CD8-positive, alpha-beta memory T cell (primary cell): Measurements from ENCODE around the gene DPPA2. TPM values are rescaled to one million over a fixed set of nuclear protein-coding genes. Genes with fewer than 3 reads are reported as not detected.
"Not testable (repeated sequence)": the region's sequence is repeated elsewhere in the genome, so short reads cannot be mapped to it uniquely, and the experiment has no call there.

Source experiments
- CTCF ChIA-PET: fragments of 350-600 bp; sonication (Branson Sonifier 250); formaldehyde crosslinking; loops from one replicate; lab custom pipeline; 2021; ENCODE audit warnings: antibody characterized with exemption; lab: Charles Lee
- POLR2A ChIA-PET: fragments of 350-600 bp; sonication (Branson Sonifier 250); formaldehyde crosslinking; loops from one replicate; lab custom pipeline; 2021; ENCODE audit warnings: antibody characterized with exemption; lab: Charles Lee
- DNase-seq, 5 donors: peaks; one replicate each; pipeline versions ENCODE4 v3.0.0 to v3.0.0-alpha.2; 2020 to 2022; ENCODE audit warnings: mixed read lengths in 1 of 5
- H3K27ac ChIP-seq: one replicate; pipeline ENCODE4 v1.7.0; 2013; ENCODE audit warnings: low read depth, mild to moderate bottlenecking, low read length, moderate library complexity
- H3K27me3 ChIP-seq: 2 replicates; pipeline ENCODE4 v1.7.0; 2013; ENCODE audit warnings: low read length, mild to moderate bottlenecking; ENCODE audit not compliant: insufficient read depth, poor library complexity, severe bottlenecking
- H3K36me3 ChIP-seq: 2 replicates; pipeline ENCODE4 v1.7.0; 2013; ENCODE audit warnings: mild to moderate bottlenecking, low read length, moderate library complexity; ENCODE audit not compliant: insufficient read depth
- H3K4me1 ChIP-seq: 2 replicates; pipeline ENCODE4 v1.7.0; 2013; ENCODE audit warnings: mild to moderate bottlenecking, low read length, moderate library complexity; ENCODE audit not compliant: insufficient read depth
- H3K4me3 ChIP-seq: 2 replicates; pipeline ENCODE4 v1.7.0; 2013; ENCODE audit warnings: mild to moderate bottlenecking, low read length
- H3K9me3 ChIP-seq: 2 replicates; pipeline ENCODE4 v1.7.0; 2013; ENCODE audit warnings: mild to moderate bottlenecking, low read length
- H3K27ac Mint-ChIP-seq, 8 donors: one replicate each; pipeline ENCODE4 v1.8.0; 2020 to 2021; ENCODE audit warnings: mixed read lengths in 8 of 8, mild to moderate bottlenecking in 6 of 8, inconsistent platforms in 3 of 8, moderate library complexity in 3 of 8
- H3K27me3 Mint-ChIP-seq, 2 donors: one replicate each; pipeline ENCODE4 v1.8.0; 2020 to 2021; ENCODE audit warnings: mixed read lengths in 2 of 2, mild to moderate bottlenecking in 1 of 2, moderate library complexity in 1 of 2
- H3K36me3 Mint-ChIP-seq, 3 donors: one replicate each; pipeline ENCODE4 v1.8.0; 2020 to 2021; ENCODE audit warnings: mixed read lengths in 3 of 3, inconsistent platforms in 1 of 3, mild to moderate bottlenecking in 1 of 3
- H3K4me1 Mint-ChIP-seq, 3 donors: one replicate each; pipeline ENCODE4 v1.8.0; 2020 to 2021; ENCODE audit warnings: mixed read lengths in 3 of 3, inconsistent platforms in 1 of 3, mild to moderate bottlenecking in 1 of 3
- H3K4me3 Mint-ChIP-seq, 7 donors: one replicate each; pipeline ENCODE4 v1.8.0; 2020 to 2021; ENCODE audit warnings: mixed read lengths in 7 of 7, mild to moderate bottlenecking in 6 of 7, moderate library complexity in 4 of 7, inconsistent platforms in 2 of 7
- H3K9me3 Mint-ChIP-seq, 5 donors: one replicate each; pipeline ENCODE4 v1.8.0; 2020 to 2022; ENCODE audit warnings: mixed read lengths in 5 of 5, mild to moderate bottlenecking in 3 of 5, moderate library complexity in 2 of 5, inconsistent platforms in 1 of 5
- polyA plus RNA-seq: library from polyadenylated mRNA; unstranded; fragments of 300-500 nt; fragmentation: Illumina TruSeq; gene quantifications from one replicate; pipeline ENCODE4 v1.2.3, GENCODE V29; 2021
- total RNA-seq, 2 experiments: library from RNA; stranded (reverse); gene quantifications; one replicate each; pipeline ENCODE4 v1.2.3, GENCODE V29; 2021

Gene DPPA2, protein sequence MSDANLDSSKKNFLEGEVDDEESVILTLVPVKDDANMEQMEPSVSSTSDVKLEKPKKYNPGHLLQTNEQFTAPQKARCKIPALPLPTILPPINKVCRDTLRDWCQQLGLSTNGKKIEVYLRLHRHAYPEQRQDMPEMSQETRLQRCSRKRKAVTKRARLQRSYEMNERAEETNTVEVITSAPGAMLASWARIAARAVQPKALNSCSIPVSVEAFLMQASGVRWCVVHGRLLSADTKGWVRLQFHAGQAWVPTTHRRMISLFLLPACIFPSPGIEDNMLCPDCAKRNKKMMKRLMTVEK
- total RNA-seq (not detected), polyA plus RNA-seq (not detected)

DNA sequence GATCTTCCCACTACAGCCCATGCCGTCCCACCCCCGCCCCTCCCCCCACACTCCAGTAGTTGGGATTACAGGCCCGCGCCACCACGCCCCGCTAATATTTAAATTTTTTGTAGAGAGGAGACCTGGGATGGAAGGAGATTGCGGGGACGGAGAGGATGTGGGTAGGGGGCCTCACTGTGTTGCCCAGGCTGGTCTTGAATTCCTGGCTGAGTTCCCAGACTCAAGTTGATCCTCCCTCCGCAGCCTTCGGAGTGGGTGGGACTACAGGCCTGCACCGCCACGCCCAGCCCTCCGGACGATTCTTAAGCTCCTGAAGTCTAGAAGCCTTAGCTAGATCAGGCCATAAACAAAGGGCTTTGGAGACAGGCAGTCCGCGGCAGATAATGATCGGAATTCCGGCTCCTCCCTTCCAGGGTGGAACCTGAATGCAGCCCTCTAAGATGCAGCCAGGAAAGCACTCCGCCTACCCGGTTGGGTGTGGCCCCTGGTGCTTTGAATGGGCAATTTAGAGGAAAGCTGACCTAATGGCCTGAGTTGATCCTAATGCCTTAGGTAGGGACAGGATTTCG lies at the start of gene DPPA2:
DPPA2 (minus strand) TSS at position 356 of the 569 bp plus-strand sequence. CDS start 1,975 bp downstream, outside the sequence.
- ChIA-PET POLR2A (no interaction called here), CTCF (no interaction called here)
- Histone ChIP-seq H3K27ac (no peak within 1 kb of the TSS), H3K9me3 (no peaks in the 10 kb centered on the region), H3K27me3 (no peaks in the 10 kb centered on the region), H3K36me3 (no peaks in the 10 kb centered on the region), H3K4me3 (no peak within 1 kb of the TSS), H3K4me1 (no peaks in the 10 kb centered on the region)
- Mint-ChIP-seq H3K9me3 (peaks cover 0 to 3% (median 0%) of the 10 kb centered on the region in 5 donors), H3K27me3 (no peaks in the 10 kb centered on the region), H3K4me3 (no peak within 1 kb of the TSS), H3K27ac (no peak within 1 kb of the TSS), H3K36me3 (no peaks in the 10 kb centered on the region), H3K4me1 (no peaks in the 10 kb centered on the region)
- DNase-seq, result no peak

DNA sequence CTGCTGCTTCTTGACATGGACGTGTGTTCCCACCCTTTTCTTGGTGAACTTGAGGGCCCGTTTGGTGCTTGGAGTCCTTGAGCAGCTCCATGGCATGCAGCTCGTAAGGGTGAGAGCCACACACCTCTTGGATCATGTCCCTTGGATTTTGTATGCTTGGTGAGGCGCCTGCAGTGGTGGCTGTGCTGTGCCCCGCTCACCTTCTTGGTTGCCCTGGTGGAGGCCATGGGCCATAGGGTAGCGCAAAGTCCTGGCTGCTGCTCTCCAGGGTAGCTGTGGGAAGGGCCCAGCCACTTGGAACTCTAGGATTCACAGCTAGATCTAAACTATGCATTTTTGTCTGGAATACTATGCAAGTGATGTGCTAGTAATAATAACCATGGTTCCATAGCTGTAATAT lies 47.8 kb upstream of the DPPA2 start:
- CTCF ChIA-PET, result no interaction called here
- H3K36me3 Mint-ChIP-seq, result no peaks in the 10 kb centered on the region
- H3K27ac Mint-ChIP-seq, result no peak overlapping the region
- no peak overlapping the region for H3K27ac ChIP-seq
- no peaks in the 10 kb centered on the region for H3K27me3 ChIP-seq
- no peak overlapping the region for H3K4me3 Mint-ChIP-seq
- no peaks in the 10 kb centered on the region for H3K4me1 Mint-ChIP-seq
- H3K9me3 Mint-ChIP-seq, result no peaks in the 10 kb centered on the region
- no peaks in the 10 kb centered on the region for H3K4me1 ChIP-seq
- no peaks in the 10 kb centered on the region for H3K9me3 ChIP-seq
- H3K4me3 ChIP-seq, result no peak overlapping the region
- H3K27me3 Mint-ChIP-seq, result no peaks in the 10 kb centered on the region
- POLR2A ChIA-PET, result no interaction called here
- no peaks in the 10 kb centered on the region for H3K36me3 ChIP-seq
- DNase-seq, result no peak

DNA sequence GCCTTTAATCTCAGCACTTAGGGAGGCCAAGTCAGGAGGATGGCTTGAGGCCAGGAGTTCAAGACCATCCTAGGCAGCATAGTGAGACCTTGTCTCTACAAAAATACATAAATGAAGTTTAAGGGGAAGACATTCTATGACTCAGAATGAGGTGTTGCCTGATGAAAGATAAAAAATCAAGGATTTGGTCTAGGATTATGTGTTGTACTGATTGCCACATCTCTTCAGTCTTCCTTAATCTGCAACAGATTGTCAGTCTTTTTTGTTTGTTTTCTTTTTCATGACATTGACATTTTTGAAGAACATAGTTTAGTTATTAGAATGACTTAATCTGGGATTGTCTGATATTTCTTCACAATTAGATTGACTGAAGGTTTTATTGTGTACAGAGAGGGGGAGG lies 47.3 kb upstream of the DPPA2 start:
- CTCF ChIA-PET, result no interaction called here
- H3K9me3 Mint-ChIP-seq, result no peaks in the 10 kb centered on the region
- no peaks in the 10 kb centered on the region for H3K4me1 Mint-ChIP-seq
- no peak overlapping the region for H3K4me3 ChIP-seq
- no peak overlapping the region for H3K27ac Mint-ChIP-seq
- H3K36me3 ChIP-seq, result no peaks in the 10 kb centered on the region
- POLR2A ChIA-PET, result no interaction called here
- H3K4me3 Mint-ChIP-seq, result no peak overlapping the region
- H3K4me1 ChIP-seq, result no peaks in the 10 kb centered on the region
- no peaks in the 10 kb centered on the region for H3K9me3 ChIP-seq
- no peaks in the 10 kb centered on the region for H3K36me3 Mint-ChIP-seq
- H3K27me3 ChIP-seq, result no peaks in the 10 kb centered on the region
- no peaks in the 10 kb centered on the region for H3K27me3 Mint-ChIP-seq
- DNase-seq, result no peak
- no peak overlapping the region for H3K27ac ChIP-seq

DNA sequence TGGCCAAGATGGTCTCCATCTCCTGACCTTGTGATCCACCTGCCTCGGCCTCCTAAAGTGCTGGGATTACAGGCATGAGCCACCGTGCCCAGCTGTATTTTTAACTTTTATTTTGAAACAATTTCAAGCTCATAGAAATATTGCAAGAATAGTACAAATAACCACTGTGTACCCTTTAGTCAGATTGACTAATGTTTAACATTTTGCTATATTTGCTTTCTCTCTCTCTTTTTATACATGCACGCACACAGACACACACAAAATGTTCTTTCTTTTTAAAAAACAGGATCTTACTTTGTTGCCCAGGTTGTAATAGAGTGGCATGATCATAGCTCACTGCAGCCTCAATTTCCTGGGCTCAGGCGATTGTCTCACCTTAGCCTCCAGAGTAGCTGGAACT lies 46.5 kb upstream of the DPPA2 start:
- H3K9me3 Mint-ChIP-seq, result no peaks in the 10 kb centered on the region

DNA sequence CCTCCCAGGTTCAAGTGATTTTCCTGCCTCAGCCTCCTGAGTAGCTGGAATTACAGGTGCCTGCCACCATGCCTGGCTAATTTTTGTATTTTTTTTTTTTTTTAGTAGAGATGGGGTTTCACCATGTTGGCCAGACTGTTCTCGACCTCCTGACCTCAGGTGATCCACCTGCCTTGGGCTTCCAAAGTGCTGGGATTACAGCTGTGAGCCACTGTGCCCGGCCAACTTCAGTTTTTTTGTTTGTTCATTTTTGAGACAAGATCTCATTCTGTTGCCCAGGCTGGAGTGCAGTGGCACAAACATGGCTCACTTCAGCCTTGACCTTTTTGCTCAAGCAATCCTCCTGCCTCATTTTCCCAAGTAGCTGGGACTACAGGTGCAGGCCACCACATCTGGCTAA lies 42.5 kb upstream of the DPPA2 start:
- H3K4me3 Mint-ChIP-seq, H3K27ac Mint-ChIP-seq, POLR2A ChIA-PET, H3K9me3 Mint-ChIP-seq, H3K27ac ChIP-seq, H3K36me3 Mint-ChIP-seq, H3K27me3 ChIP-seq, H3K27me3 Mint-ChIP-seq, H3K4me1 ChIP-seq, H3K9me3 ChIP-seq, H3K4me1 Mint-ChIP-seq, H3K4me3 ChIP-seq, H3K36me3 ChIP-seq, DNase-seq, CTCF ChIA-PET: not testable (repeated sequence)

More for the DNA sequence above, 46.5 kb upstream of the DPPA2 start:
- Histone ChIP-seq H3K27me3 (no peaks in the 10 kb centered on the region), H3K27ac (no peak overlapping the region), H3K36me3 (no peaks in the 10 kb centered on the region), H3K4me3 (no peak overlapping the region), H3K9me3 (no peaks in the 10 kb centered on the region), H3K4me1 (no peaks in the 10 kb centered on the region)
- H3K4me3 Mint-ChIP-seq, result no peak overlapping the region
- DNase-seq, result no peak
- H3K36me3 Mint-ChIP-seq, result no peaks in the 10 kb centered on the region
- CTCF ChIA-PET, result interaction anchor here (0.8 kb wide), 1 partner anchor 10 kb away, joined by 3 read pairs; no protein-coding TSS in a partner anchor
- H3K27me3 Mint-ChIP-seq, result no peaks in the 10 kb centered on the region
- POLR2A ChIA-PET, result no interaction called here
- no peaks in the 10 kb centered on the region for H3K4me1 Mint-ChIP-seq
- no peak overlapping the region for H3K27ac Mint-ChIP-seq

DNA sequence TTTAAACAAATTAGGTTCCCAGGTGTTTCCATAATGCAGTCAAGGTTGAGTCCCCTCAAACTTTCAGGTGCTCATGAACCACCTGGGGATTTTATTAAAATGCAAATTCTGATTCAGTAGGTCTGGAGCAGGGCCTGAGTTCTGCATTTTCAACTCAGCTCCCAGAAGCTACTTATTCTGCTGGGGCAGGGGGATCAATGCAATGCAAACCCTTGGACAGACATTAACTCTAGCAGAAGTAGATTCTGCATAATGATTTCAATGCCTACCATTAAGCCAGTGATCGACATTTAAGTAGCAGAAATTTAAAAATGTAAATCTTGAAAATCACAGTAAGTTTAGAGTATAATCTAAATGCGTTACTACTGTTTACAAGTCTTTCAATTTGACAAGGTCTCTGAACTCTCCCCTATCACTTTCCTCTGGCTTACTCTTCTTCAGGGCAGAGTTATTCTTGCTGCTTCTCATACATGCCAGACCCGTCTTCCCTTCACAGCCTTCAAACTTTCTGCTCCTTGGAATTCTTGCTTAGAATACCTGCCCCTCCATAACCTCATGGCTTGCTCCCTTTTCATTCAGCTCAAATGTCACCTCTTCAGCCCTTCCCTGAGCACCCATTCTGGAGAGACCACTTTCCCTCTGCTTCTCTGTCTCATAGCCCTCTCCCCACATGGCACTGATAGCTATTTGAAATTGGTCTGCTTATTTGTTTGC lies 40.3 kb upstream of the DPPA2 start:
- CTCF ChIA-PET, result no interaction called here
- POLR2A ChIA-PET, result no interaction called here
- H3K27me3 Mint-ChIP-seq, result peaks cover 0 to 6% of the 10 kb centered on the region in 2 donors

DNA sequence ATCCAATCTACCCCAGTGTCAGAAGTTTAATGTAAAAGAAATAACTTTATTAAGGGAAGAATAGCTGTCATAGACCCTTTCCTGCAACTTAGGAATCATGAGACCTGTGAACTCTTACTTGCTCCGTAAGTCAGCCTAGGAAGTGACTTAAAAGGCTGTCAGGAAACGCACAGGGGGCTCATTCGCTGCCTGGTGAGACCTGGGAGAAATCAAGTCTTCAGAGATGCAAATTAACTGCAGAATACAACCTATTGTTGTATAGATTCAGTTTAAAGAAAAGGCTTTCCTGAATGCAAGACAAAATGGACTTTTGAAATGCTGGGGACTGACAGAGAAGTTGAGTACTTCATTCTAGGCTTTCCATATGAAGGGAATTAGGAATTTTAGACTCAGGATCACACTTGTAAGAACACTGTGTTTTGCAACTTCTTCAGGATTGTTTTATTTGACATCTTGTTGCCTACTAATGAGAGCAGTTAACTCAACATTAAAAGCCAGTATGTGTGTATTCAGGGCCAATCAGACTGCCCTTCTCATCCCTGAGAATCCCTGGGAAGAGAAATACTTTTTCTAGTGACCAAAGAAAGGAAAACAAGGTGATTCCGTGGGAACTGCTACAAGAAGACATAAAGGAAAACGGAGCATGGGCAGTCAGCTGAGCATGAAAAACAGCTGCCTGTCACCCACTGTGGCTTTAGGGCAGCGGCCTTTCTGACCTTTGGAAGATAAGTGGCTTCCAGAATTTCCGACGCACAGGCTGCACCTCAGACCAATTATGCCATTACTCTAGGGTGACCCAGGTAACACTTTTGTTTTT lies 39.5 kb upstream of the DPPA2 start:
- Mint-ChIP-seq H3K27ac (no peak overlapping the region), H3K4me3 (no peak overlapping the region), H3K4me1 (no peaks in the 10 kb centered on the region), H3K9me3 (peaks cover 0 to 2% (median 0%) of the 10 kb centered on the region in 5 donors), H3K36me3 (no peaks in the 10 kb centered on the region), H3K27me3 (peaks cover 0 to 6% of the 10 kb centered on the region in 2 donors)
- no peaks in the 10 kb centered on the region for H3K4me1 ChIP-seq
- ChIA-PET CTCF (no interaction called here), POLR2A (no interaction called here)
- H3K36me3 ChIP-seq, result no peaks in the 10 kb centered on the region
- no peaks in the 10 kb centered on the region for H3K9me3 ChIP-seq
- no peak overlapping the region for H3K27ac ChIP-seq
- H3K4me3 ChIP-seq, result no peak overlapping the region
- H3K27me3 ChIP-seq, result no peaks in the 10 kb centered on the region
- no peak for DNase-seq

More for the DNA sequence above, 40.3 kb upstream of the DPPA2 start:
- H3K27ac ChIP-seq, result no peak overlapping the region
- H3K4me1 Mint-ChIP-seq, result no peaks in the 10 kb centered on the region
- H3K27ac Mint-ChIP-seq, result no peak overlapping the region
- H3K4me3 ChIP-seq, result no peak overlapping the region
- peaks cover 0 to 2% (median 0%) of the 10 kb centered on the region in 5 donors for H3K9me3 Mint-ChIP-seq
- H3K36me3 Mint-ChIP-seq, result no peaks in the 10 kb centered on the region
- H3K4me1 ChIP-seq, result no peaks in the 10 kb centered on the region
- no peaks in the 10 kb centered on the region for H3K27me3 ChIP-seq
- DNase-seq, result no peak
- no peaks in the 10 kb centered on the region for H3K36me3 ChIP-seq
- H3K4me3 Mint-ChIP-seq, result no peak overlapping the region
- H3K9me3 ChIP-seq, result no peaks in the 10 kb centered on the region
